ENCODE data around the gene CNTN1. TPM values are rescaled to one million over a fixed set of nuclear protein-coding genes. Genes with fewer than 3 reads are reported as not detected.

CNTN1 gene
- total and polyA plus RNA-seq, 2 donors (not counting 1 experiment from before 2014, with no cell fraction given) = not detected

- Histone ChIP-seq H3K27ac (ENCODE audit: low read length in 2 of 2) (no peak overlapping the region), H4K20me1 (ENCODE audit: control insufficient read depth, insufficient read depth, low read length, poor library complexity, severe bottlenecking) (no peaks in the 10 kb centered on the region), H3K4me2 (replicated peaks; ENCODE audit: low read depth, low read length, poor library complexity, severe bottlenecking) (no peak overlapping the region), H3K9ac (ENCODE audit: low read length) (no peak overlapping the region), H3K79me2 (ENCODE audit: control insufficient read depth, insufficient read depth, low read length) (no peaks in the 10 kb centered on the region), H3K4me1 (ENCODE audit: control insufficient read depth in 2 of 2, insufficient read depth in 2 of 2, low read length in 2 of 2) (no peaks in the 10 kb centered on the region), H3K4me3 (ENCODE audit: control extremely low read depth in 1 of 5, extremely low read depth in 1 of 5, insufficient read depth in 1 of 5, low read depth in 2 of 5, low read length in 4 of 5) (no peak overlapping the region), H3K36me3 (replicated peaks in 1 of 2; ENCODE audit: control extremely low read depth in 1 of 2, control insufficient read depth in 1 of 2, extremely low read depth in 1 of 2, insufficient read depth in 2 of 2, low read length in 1 of 2) (no peaks in the 10 kb centered on the region), H2AFZ (ENCODE audit: insufficient read depth, low read depth, low read length, poor library complexity, severe bottlenecking) (no peak overlapping the region), H3K9me3 (ENCODE audit: control extremely low read depth in 1 of 3, control insufficient read depth in 2 of 3, insufficient read depth in 1 of 3, low read length in 2 of 3) (no peaks in the 10 kb centered on the region), H3K27me3 (replicated peaks in 1 of 4; ENCODE audit: control extremely low read depth in 1 of 4, control insufficient read depth in 3 of 4, insufficient read depth in 4 of 4, low read length in 3 of 4) (peaks cover 0 to 3% (median 0%) of the 10 kb centered on the region in 4 experiments)
- no peak for TF ChIP-seq EZH2 (IDR thresholded peaks at IDR 0.05; ENCODE audit: borderline replicate concordance, insufficient read depth, low read depth, low read length, poor library complexity, severe bottlenecking)
- TF ChIP-seq CTCF (IDR thresholded peaks at IDR 0.05) = no peak
- DNase-seq (no peak), ATAC-seq (ENCODE audit: low read depth) (no peak)
- ChIA-PET CTCF (no interaction called here), POLR2A (no interaction called here)
- Mint-ChIP-seq H3K4me1 (no peaks in the 10 kb centered on the region), H3K27me3 (peaks cover 17% of the 10 kb centered on the region), H3K27ac (no peak overlapping the region), H3K4me3 (no peak overlapping the region), H3K9me3 (ENCODE audit: insufficient read depth) (no peaks in the 10 kb centered on the region)
- no CpG with 5 or more reads among the region's 2 CpGs for WGBS (ENCODE audit: insufficient coverage)
- intact Hi-C loops (cut with micrococcal nuclease) = no loop called here
Measured at GRCh38 chr12:40953076-40953475, 260.8 kb downstream of the CNTN1 start.

- Mint-ChIP-seq H3K4me1 (no peaks in the 10 kb centered on the region), H3K27ac (no peak overlapping the region), H3K9me3 (ENCODE audit: insufficient read depth) (no peaks in the 10 kb centered on the region), H3K4me3 (no peak overlapping the region), H3K27me3 (peaks cover 12% of the 10 kb centered on the region)
- CTCF ChIA-PET = no interaction called here
- Histone ChIP-seq H3K79me2 (ENCODE audit: control insufficient read depth, insufficient read depth, low read length) (no peaks in the 10 kb centered on the region), H3K27me3 (replicated peaks in 1 of 4; ENCODE audit: control extremely low read depth in 1 of 4, control insufficient read depth in 3 of 4, insufficient read depth in 4 of 4, low read length in 3 of 4) (no peaks in the 10 kb centered on the region), H3K9ac (ENCODE audit: low read length) (no peak overlapping the region), H3K27ac (ENCODE audit: low read length in 2 of 2) (no peak overlapping the region), H3K4me3 (ENCODE audit: control extremely low read depth in 1 of 5, extremely low read depth in 1 of 5, insufficient read depth in 1 of 5, low read depth in 2 of 5, low read length in 4 of 5) (no peak overlapping the region), H3K36me3 (replicated peaks in 1 of 2; ENCODE audit: control extremely low read depth in 1 of 2, control insufficient read depth in 1 of 2, extremely low read depth in 1 of 2, insufficient read depth in 2 of 2, low read length in 1 of 2) (no peaks in the 10 kb centered on the region), H3K4me1 (ENCODE audit: control insufficient read depth in 2 of 2, insufficient read depth in 2 of 2, low read length in 2 of 2) (no peaks in the 10 kb centered on the region), H3K4me2 (replicated peaks; ENCODE audit: low read depth, low read length, poor library complexity, severe bottlenecking) (no peak overlapping the region), H4K20me1 (ENCODE audit: control insufficient read depth, insufficient read depth, low read length, poor library complexity, severe bottlenecking) (no peaks in the 10 kb centered on the region), H2AFZ (ENCODE audit: insufficient read depth, low read depth, low read length, poor library complexity, severe bottlenecking) (no peak overlapping the region), H3K9me3 (ENCODE audit: control extremely low read depth in 1 of 3, control insufficient read depth in 2 of 3, insufficient read depth in 1 of 3, low read length in 2 of 3) (no peaks in the 10 kb centered on the region)
- intact Hi-C loops (cut with micrococcal nuclease) = no loop called here
- WGBS (ENCODE audit: insufficient coverage) = no CpG with 5 or more reads among the region's 1 CpG
- POLR2A ChIA-PET = no interaction called here
- ATAC-seq (ENCODE audit: low read depth) (no peak), DNase-seq (no peak)
- TF ChIP-seq EZH2 (IDR thresholded peaks at IDR 0.05; ENCODE audit: borderline replicate concordance, insufficient read depth, low read depth, low read length, poor library complexity, severe bottlenecking) (no peak), CTCF (IDR thresholded peaks at IDR 0.05) (no peak)
Measured at GRCh38 chr12:40957417-40957816, 265.2 kb downstream of the CNTN1 start.
